ENCODE data around the gene CDC14A.

CDC14A gene

GRCh38 chr1:100557606-100557953, 205.3 kb downstream of the CDC14A start:
- TF ChIP-seq SIN3A (IDR thresholded peaks at IDR 0.05; ENCODE audit: borderline replicate concordance, insufficient read depth, low read length) (no peak), REST (IDR thresholded peaks at IDR 0.05; ENCODE audit: insufficient read depth in 1 of 2, low read depth in 2 of 2, low read length in 2 of 2) (no peak), TAF1 (IDR thresholded peaks at IDR 0.05; ENCODE audit: borderline replicate concordance, insufficient read depth, low read length) (no peak), FOXP2 (optimal IDR thresholded peaks at IDR 0.05; ENCODE audit: borderline replicate concordance, extremely low read depth, extremely low read length, insufficient read depth) (no peak), POLR2AphosphoS5 (IDR thresholded peaks at IDR 0.05; ENCODE audit: low read depth, low read length) (no peak)

- TF ChIP-seq SIN3A (IDR thresholded peaks at IDR 0.05; ENCODE audit: borderline replicate concordance, insufficient read depth, low read length) (no peak), POLR2AphosphoS5 (IDR thresholded peaks at IDR 0.05; ENCODE audit: low read depth, low read length) (no peak), TAF1 (IDR thresholded peaks at IDR 0.05; ENCODE audit: borderline replicate concordance, insufficient read depth, low read length) (no peak), FOXP2 (optimal IDR thresholded peaks at IDR 0.05; ENCODE audit: borderline replicate concordance, extremely low read depth, extremely low read length, insufficient read depth) (no peak)
Observed at GRCh38 chr1:100565533-100565932, 213.2 kb downstream of the CDC14A start.

GRCh38 chr1:100565937-100566699, 213.8 kb downstream of the CDC14A start:
- TF ChIP-seq TAF1 (IDR thresholded peaks at IDR 0.05; ENCODE audit: borderline replicate concordance, insufficient read depth, low read length), result no peak
- TF ChIP-seq POLR2AphosphoS5 (IDR thresholded peaks at IDR 0.05; ENCODE audit: low read depth, low read length), result no peak
- TF ChIP-seq REST (IDR thresholded peaks at IDR 0.05; ENCODE audit: insufficient read depth in 1 of 2, low read depth in 2 of 2, low read length in 2 of 2), result no peak
- no peak for TF ChIP-seq FOXP2 (optimal IDR thresholded peaks at IDR 0.05; ENCODE audit: borderline replicate concordance, extremely low read depth, extremely low read length, insufficient read depth)
- no peak for TF ChIP-seq SIN3A (IDR thresholded peaks at IDR 0.05; ENCODE audit: borderline replicate concordance, insufficient read depth, low read length)

- no peak for TF ChIP-seq POLR2AphosphoS5 (IDR thresholded peaks at IDR 0.05; ENCODE audit: low read depth, low read length)
- TF ChIP-seq SIN3A (IDR thresholded peaks at IDR 0.05; ENCODE audit: borderline replicate concordance, insufficient read depth, low read length), result no peak
- no peak for TF ChIP-seq TAF1 (IDR thresholded peaks at IDR 0.05; ENCODE audit: borderline replicate concordance, insufficient read depth, low read length)
- no peak for TF ChIP-seq REST (IDR thresholded peaks at IDR 0.05; ENCODE audit: insufficient read depth in 1 of 2, low read depth in 2 of 2, low read length in 2 of 2)
- TF ChIP-seq FOXP2 (optimal IDR thresholded peaks at IDR 0.05; ENCODE audit: borderline replicate concordance, extremely low read depth, extremely low read length, insufficient read depth), result no peak
Observed at GRCh38 chr1:100567062-100567461, 214.8 kb downstream of the CDC14A start.

All from PFSK-1 (cell line).